Thyroid gland (tissue), 4 donors: ENCODE measurements around the gene CDHR3.

Source experiments
- POLR2A ChIP-seq, 2 donors: fragments of 450-650 bp; IDR thresholded peaks; one replicate each; pipeline ENCODE4 v1.6.1; 2017; ENCODE audit warnings: antibody characterized with exemption in 2 of 2, mild to moderate bottlenecking in 2 of 2, moderate library complexity in 1 of 2
- TF ChIP-seq, protein P1 (sequence below), 6 experiments: fragments of 200-600 bp in 3 of 6; fragments of 450-650 bp in 3 of 6; sonication (generic) in 3 of 6; IDR thresholded peaks; one replicate each; pipeline ENCODE4 v1.5.1; 2016 to 2019; ENCODE audit warnings: antibody characterized with exemption in 6 of 6, mild to moderate bottlenecking in 2 of 6, inconsistent platforms in 1 of 6, moderate library complexity in 1 of 6

DNA sequence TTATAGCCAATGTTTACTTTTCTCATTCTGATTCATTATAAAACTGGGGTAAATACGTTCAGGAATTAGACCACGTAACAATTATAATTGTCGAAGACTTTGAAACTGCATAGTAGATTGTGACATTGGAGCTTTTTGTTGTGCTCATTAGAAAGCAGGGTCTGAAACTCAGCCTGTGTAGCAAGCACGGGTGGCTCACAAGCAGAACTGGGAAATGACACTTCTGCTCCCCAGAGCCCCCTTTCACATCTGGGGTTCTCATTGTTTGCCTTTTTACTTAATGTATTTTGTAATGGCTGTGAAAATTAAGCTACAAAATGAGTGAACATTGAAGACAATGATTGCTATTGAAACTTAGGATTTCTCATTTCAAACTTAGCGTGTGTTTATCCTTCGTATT is 72.9 kb downstream of the CDHR3 start:
- no peak for TF ChIP-seq POLR2A (IDR thresholded peaks at IDR 0.05)
- TF ChIP-seq, protein P1, sequence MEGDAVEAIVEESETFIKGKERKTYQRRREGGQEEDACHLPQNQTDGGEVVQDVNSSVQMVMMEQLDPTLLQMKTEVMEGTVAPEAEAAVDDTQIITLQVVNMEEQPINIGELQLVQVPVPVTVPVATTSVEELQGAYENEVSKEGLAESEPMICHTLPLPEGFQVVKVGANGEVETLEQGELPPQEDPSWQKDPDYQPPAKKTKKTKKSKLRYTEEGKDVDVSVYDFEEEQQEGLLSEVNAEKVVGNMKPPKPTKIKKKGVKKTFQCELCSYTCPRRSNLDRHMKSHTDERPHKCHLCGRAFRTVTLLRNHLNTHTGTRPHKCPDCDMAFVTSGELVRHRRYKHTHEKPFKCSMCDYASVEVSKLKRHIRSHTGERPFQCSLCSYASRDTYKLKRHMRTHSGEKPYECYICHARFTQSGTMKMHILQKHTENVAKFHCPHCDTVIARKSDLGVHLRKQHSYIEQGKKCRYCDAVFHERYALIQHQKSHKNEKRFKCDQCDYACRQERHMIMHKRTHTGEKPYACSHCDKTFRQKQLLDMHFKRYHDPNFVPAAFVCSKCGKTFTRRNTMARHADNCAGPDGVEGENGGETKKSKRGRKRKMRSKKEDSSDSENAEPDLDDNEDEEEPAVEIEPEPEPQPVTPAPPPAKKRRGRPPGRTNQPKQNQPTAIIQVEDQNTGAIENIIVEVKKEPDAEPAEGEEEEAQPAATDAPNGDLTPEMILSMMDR (IDR thresholded peaks at IDR 0.05), result no peak
